ENCODE results near the gene C4orf50.

The C4orf50 gene

DNA sequence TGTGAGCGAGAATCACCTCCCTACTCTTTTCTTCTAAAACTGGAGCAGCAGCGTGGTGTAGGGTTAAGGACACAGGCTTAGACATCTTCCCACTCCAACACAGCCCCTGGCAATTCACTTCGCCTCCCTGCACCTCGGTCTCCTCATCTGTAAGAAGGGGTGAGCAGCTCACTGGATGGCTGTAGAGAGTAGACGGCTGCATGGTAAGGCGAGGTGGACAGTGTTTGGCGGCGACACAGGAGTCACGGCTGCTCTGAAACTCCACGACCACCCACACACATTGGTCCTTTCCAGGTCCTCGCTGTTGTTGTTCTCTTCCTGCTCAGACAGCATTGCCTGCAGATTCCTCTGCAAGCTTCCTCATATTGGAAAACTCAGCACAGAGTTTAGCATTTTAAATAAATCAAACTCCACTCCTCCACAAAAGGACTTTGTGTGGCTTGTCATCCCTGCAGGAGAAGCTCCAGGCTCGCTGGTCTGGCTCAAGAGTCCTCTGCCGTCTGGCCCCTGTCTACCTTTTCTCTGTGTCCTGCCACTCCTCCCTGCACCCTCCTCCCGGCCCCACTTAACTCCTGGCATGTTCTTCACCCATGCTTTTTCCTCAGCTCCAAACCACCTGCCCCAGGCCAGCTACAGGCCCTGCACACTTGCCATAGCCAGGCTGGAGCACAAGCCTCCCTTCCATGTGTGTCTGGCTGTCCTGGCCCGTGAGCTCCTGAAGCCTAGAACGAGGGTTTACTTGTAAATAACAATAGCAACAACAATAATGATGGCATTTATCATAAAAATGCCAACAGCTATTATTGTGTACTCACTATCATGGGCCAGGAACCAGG, 84.0 kb downstream of the C4orf50 start:
- no peak for DNase-seq

- no peak for DNase-seq
Measured at GRCh38 chr4:5933116-5933515, 85.1 kb downstream of the C4orf50 start.

- no peak for DNase-seq
Measured at GRCh38 chr4:5932035-5932568, 86.1 kb downstream of the C4orf50 start.

DNA sequence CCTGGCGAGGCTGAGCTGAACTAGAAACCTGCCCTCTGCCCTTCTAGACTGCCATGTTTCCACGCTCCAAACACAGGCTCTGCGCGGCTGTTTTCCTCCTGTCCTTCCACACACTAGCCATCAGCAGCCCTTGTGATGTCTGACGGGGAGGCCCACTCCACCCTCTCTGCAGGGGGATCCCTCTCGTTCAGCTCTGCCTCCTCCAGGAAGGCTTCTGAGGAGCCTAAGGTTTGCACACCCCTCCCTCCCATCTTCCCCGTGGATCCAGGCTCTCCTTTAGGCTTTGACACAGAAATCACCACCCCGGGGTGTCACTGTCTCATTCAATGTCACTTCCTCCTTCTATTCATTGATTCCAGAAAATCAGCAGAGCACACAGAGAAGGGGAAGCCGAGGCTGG, 86.7 kb downstream of the C4orf50 start:
- no peak for DNase-seq

DNA sequence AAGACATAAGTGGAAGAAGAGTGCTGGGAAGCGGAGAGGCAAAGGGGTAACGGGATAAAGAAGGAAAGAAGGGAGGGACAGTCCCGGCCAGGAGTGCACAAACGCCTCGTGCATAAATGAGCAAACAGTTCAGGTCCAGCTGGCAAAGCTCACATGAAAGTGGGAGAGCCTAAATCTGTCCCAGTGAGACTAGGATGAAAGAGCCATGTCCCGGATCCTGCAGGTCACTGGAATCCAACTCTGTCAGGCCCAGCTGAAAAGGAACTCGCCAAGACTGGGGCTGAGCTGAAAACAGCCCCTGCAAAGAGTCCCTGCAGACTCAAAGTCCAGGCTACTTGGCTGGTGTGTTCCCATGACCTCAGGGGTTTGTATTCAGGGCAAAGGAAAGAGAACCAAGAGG, 87.4 kb downstream of the C4orf50 start:
- DNase-seq, result no peak

DNA sequence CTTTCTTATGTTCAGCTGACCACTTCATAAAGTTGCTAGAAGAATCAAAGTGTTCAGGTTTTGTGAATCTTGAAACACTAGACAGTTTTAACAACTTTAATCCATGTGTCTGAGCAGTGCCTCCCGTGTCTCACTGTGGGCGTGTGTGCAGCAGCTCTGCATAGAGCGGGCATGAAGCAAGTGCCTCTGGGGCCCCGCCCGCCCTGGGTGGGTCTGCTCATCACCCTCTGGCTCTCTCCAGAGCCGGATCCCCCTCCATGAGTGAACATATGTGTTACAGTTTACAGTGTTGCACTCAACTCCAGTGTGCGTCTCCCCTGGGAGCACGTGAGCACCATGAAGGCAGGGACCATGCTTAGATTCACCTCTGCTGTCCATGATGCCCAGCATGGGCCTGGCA, 87.8 kb downstream of the C4orf50 start:
- DNase-seq, result no peak

GRCh38 chr4:5928844-5929420, 89.3 kb downstream of the C4orf50 start:
- DNase-seq, result no peak

GRCh38 chr4:5928274-5928673, 90.0 kb downstream of the C4orf50 start:
- DNase-seq, result no peak

GRCh38 chr4:5927747-5928146, 90.5 kb downstream of the C4orf50 start:
- DNase-seq, result no peak

- no peak for DNase-seq
Measured at GRCh38 chr4:5927116-5927515, 91.1 kb downstream of the C4orf50 start.

- no peak for DNase-seq
Measured at GRCh38 chr4:5926598-5926997, 91.6 kb downstream of the C4orf50 start.

- DNase-seq, result no peak
Measured at GRCh38 chr4:5925419-5926200, 92.6 kb downstream of the C4orf50 start.

DNA sequence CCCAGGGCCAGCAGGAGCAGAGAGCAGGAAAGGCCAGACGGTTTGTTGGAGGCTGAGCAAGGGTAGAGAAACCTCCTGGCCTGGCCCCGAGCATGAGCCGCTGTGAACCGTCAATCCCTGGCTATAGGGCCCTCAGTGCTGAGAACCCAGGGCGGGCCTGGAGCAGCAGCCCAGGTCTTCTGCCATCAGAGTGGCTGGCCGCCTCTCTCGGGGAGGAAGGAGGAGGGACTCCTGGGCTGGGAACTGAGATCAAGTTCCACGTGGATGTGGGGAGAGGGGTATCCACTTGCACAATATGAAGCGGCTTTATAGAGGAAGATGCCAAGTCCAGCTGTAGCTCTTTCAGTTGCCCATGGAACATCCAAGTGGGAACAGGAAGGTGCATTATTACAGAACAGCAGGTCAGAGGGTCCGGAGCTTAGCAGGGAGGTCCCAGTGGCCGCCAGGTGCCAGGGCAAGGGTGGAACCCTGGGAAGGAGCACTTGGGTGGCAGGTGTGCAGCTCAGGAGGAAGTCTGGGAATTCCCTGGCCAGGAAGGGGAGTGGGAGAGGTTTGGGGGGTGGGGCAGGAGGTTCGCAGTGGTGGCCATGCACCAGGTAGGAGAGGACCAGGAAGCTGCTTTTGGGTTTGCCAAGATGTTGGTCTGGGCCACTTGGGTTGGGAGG, 93.6 kb downstream of the C4orf50 start:
- DNase-seq, result no peak

- DNase-seq, result no peak
Measured at GRCh38 chr4:5923376-5923775, 94.9 kb downstream of the C4orf50 start.

- no peak for DNase-seq
Measured at GRCh38 chr4:5922556-5922955, 95.7 kb downstream of the C4orf50 start.

GRCh38 chr4:5921981-5922380, 96.2 kb downstream of the C4orf50 start:
- DNase-seq, result no peak

GRCh38 chr4:5921101-5921980, 96.9 kb downstream of the C4orf50 start:
- no peak for DNase-seq

- DNase-seq, result no peak
Measured at GRCh38 chr4:5919571-5919970, 98.7 kb downstream of the C4orf50 start.

DNA sequence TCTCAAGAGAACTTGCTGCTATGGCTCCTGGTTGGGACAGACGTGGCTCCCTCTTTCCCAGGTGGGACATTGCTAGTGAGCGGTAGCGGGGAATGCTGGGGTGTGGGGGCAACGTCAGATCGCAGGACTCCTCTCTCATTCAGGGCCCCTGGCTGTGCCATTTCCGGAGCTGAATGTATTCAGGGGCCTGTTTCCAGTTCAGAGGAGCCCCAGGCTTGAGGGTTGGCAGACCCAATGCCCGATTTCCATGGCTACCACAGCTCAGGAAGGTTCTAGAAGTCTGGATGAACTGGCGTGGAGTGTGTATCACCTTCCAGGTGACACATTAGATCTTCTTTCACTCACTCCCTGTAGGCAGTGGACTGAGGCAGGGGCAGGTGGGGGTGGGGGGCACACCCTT, 99.2 kb downstream of the C4orf50 start:
- DNase-seq, result no peak

- DNase-seq, result no peak
Measured at GRCh38 chr4:5918331-5918985, 99.8 kb downstream of the C4orf50 start.

- DNase-seq, result no peak
Measured at GRCh38 chr4:5917672-5918071, 100.6 kb downstream of the C4orf50 start.

Data from stimulated activated CD4-positive, alpha-beta T cell treated with anti-CD3 and anti-CD28 coated beads, Interleukin-15, amount 100 ng/mL, for 24 hours (primary cell).